Measurements from ENCODE around the gene GRIN2C.

- no peak for TF ChIP-seq POLR2AphosphoS5 (IDR thresholded peaks at IDR 0.05; ENCODE audit: low read depth, low read length)
- no peak for TF ChIP-seq REST (IDR thresholded peaks at IDR 0.05; ENCODE audit: insufficient read depth in 1 of 2, low read depth in 2 of 2, low read length in 2 of 2)
Observed at GRCh38 chr17:74864297-74864865, 4.7 kb upstream of the GRIN2C start.

All from PFSK-1 (cell line).